Sigmoid colon (tissue), 7 donors: ENCODE data around the gene WSB2. TPM values are rescaled to one million over a fixed set of nuclear protein-coding genes. Genes with fewer than 3 reads are reported as not detected.

Experiments
- DNase-seq: peaks from one replicate; pipeline ENCODE4 v3.0.0-alpha.2; 2019
- H3K27ac ChIP-seq, 4 donors: fragments of 200-600 bp; sonication (generic); one replicate each; pipeline ENCODE4 v1.5.1; 2016 to 2019; ENCODE audit warnings: mild to moderate bottlenecking in 1 of 4
- H3K27me3 ChIP-seq, 3 donors: fragments of 200-600 bp; sonication (generic); one replicate each; pipeline ENCODE4 v1.5.1; 2019; ENCODE audit warnings: mild to moderate bottlenecking in 1 of 3
- H3K36me3 ChIP-seq, 4 donors: fragments of 200-600 bp; sonication (generic); one replicate each; pipeline ENCODE4 v1.5.1; 2016 to 2019
- H3K4me1 ChIP-seq, 4 donors: fragments of 200-600 bp; sonication (generic); one replicate each; pipeline ENCODE4 v1.5.1; 2017 to 2019
- H3K4me3 ChIP-seq, 4 donors: fragments of 200-600 bp; sonication (generic); one replicate each; pipeline ENCODE4 v1.5.1; 2017 to 2019; ENCODE audit warnings: mild to moderate bottlenecking in 2 of 4, moderate library complexity in 1 of 4
- H3K9me3 ChIP-seq, 4 donors: fragments of 200-600 bp in 3 of 4; sonication (generic) in 3 of 4; one replicate each; pipeline versions ENCODE4 v1.5.1 to v1.6.1; 2013 to 2019
- EP300 ChIP-seq, 4 donors: sonication (generic); formaldehyde crosslinking; IDR thresholded peaks; one replicate each; pipeline ENCODE4 v1.6.1; 2017; ENCODE audit warnings: antibody characterized with exemption in 4 of 4
- POLR2A ChIP-seq, 2 donors: fragments of 450-650 bp; IDR thresholded peaks; one replicate each; pipeline ENCODE4 v1.6.1; 2016; ENCODE audit warnings: antibody characterized with exemption in 2 of 2, mild to moderate bottlenecking in 2 of 2, moderate library complexity in 2 of 2
- POLR2AphosphoS5 ChIP-seq, 4 donors: sonication (generic); formaldehyde crosslinking; IDR thresholded peaks; one replicate each; pipeline ENCODE4 v1.6.1; 2017; ENCODE audit warnings: antibody characterized with exemption in 4 of 4
- WGBS, 2 donors: extraction: QIAGEN DNeasy Blood & Tissue Kit; methylation state at CpG; one replicate each; pipeline ENCODE4 v1.1.7; 2013; 5-methylcytosine and 5-hydroxymethylcytosine counted together
- intact Hi-C: fragments of 100-400 bp; cut with DNase I; formaldehyde crosslinking; loops from one replicate; pipeline ENCODE4 v1.15.1; 2023
- polyA plus RNA-seq, 3 donors: library from polyadenylated mRNA; stranded (reverse); fragments of 200-250 nt; gene quantifications; one replicate each; pipeline ENCODE4 v1.2.3, GENCODE V29; 2013
- total RNA-seq, 4 donors: library from RNA; depleted of rRNA; stranded (reverse); fragments of >200 nt; gene quantifications; one replicate each; pipeline ENCODE4 v1.1.0, GENCODE V29; 2016
- TF ChIP-seq, protein P1 (sequence below), 4 experiments: fragments of 450-650 bp in 3 of 4; fragments of 200-600 bp in 1 of 4; IDR thresholded peaks; one replicate each; pipeline ENCODE4 v1.5.1; 2016 to 2019; ENCODE audit warnings: antibody characterized with exemption in 4 of 4, mild to moderate bottlenecking in 3 of 4, moderate library complexity in 2 of 4
- donor health status: healthy with polysubstance abuse.
- donor health status: Bipolar disorder and iron deficiency.
- donor health status: healthy.

WSB2 gene
- total and polyA plus RNA-seq, 7 donors = 50.2 to 160 (median 60.3) TPM

DNA sequence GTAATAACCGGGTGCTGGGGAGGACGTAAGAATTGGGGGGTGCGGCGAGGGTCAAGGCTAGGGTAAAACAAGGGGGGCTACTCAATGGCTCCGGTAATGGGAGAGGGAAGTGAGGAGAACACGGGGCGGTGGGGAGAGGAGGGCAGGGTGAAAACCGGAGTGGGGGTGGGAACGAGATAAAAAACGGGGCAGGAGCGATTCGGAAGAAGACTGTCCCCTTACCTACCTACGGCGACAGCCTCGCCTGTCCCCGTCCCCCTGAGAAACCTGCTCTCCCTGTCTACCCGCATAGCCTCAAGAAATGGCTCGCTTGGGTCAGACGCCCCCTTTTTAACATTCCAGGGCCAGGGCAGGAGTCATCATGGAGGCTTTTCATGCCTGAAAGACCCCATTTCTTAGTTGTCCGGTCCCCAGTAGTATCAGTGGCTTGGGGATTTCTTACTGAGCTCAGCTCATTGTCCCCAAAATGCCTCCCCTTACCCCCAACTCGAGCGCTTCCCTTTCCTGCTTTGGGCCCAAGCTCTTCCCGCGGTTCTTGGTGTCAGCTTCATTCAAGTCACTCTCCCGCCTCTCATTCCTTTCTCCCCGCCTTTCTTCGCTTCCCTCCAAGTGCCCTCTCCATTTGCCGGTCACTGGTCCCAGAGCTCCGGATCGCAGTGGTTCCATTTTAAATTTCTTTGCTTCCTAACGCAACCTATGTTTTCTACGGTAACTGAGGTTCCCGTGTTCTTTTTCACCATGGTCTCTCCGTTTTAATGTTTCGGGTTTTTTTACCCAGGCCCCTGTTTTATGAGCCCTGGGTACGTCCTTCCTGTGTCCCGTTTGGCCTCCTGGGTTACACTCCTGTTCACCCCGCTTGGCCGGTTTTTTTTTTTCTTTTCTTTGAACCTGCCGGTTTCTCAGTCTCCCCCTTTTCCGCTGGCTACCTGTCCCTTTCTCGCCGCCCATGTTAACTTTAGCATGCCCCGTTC lies 1.2 kb upstream of the WSB2 start:
- peak; percentile 78 for DNase-seq
- Histone ChIP-seq H3K27ac (peak overlapping the region; percentile 94 to 98 (median 98)), H3K27me3 (no peaks in the 10 kb centered on the region), H3K36me3 (no peaks in the 10 kb centered on the region), H3K4me3 (peak overlapping the region; percentile 81 to 89 (median 84)), H3K4me1 (peaks cover 0 to 36% (median 23%) of the 10 kb centered on the region in 4 donors), H3K9me3 (no peaks in the 10 kb centered on the region)
- TF ChIP-seq POLR2AphosphoS5 (IDR thresholded peaks at IDR 0.05) = peak in 2 of 4 donors; percentile 44 to 45
- TF ChIP-seq, protein P1, sequence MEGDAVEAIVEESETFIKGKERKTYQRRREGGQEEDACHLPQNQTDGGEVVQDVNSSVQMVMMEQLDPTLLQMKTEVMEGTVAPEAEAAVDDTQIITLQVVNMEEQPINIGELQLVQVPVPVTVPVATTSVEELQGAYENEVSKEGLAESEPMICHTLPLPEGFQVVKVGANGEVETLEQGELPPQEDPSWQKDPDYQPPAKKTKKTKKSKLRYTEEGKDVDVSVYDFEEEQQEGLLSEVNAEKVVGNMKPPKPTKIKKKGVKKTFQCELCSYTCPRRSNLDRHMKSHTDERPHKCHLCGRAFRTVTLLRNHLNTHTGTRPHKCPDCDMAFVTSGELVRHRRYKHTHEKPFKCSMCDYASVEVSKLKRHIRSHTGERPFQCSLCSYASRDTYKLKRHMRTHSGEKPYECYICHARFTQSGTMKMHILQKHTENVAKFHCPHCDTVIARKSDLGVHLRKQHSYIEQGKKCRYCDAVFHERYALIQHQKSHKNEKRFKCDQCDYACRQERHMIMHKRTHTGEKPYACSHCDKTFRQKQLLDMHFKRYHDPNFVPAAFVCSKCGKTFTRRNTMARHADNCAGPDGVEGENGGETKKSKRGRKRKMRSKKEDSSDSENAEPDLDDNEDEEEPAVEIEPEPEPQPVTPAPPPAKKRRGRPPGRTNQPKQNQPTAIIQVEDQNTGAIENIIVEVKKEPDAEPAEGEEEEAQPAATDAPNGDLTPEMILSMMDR (IDR thresholded peaks at IDR 0.05) = no peak
- intact Hi-C loops = loop anchor here (1.0 to 10.0 kb wide), 6 partner anchors 41 to 473 kb away; partner anchors contain the start of genes RFC5 and TAOK3
- 1% methylated on average over 44 of the region's 44 CpGs for WGBS, 2 donors

DNA sequence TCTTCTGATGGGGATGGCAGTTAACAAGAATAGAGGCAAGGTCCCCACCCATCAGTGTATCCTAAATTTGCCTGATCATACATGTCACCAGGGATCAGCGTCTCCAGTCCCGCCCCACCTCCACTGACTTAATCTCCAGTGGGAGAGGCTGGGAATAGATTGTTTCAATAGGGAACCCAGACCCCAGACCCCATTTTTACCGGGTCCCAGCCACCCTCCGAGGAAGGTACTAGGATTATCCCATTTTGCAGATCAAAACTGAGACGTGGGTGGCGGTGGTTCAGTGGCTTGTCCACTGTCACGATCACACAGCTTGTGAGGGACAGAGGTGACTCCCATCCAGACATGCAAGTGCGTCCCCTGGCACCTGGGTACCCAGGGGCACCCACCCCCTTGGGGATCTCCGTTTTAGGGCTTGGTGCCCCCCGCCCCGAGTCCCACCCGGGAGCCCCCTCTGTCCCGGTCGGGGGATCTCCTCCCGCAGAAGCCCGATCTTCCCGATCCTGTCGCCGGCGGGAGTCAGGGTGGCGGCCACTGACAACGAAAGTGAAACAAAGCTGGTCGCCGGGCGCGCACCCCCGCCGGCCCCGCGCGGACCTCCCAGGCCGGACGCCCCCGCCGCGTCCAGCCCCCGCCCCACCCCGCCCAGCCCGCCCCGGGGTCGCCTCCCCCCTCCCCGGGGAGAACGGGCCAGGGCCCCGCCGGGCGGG lies 523 bp downstream of the WSB2 start:
- Histone ChIP-seq H3K9me3 (no peaks in the 10 kb centered on the region), H3K27me3 (no peaks in the 10 kb centered on the region), H3K4me1 (peaks cover 0 to 44% (median 32%) of the 10 kb centered on the region in 4 donors), H3K36me3 (no peaks in the 10 kb centered on the region), H3K27ac (peak overlapping the region; percentile 94 to 98 (median 98)), H3K4me3 (peak overlapping the region; percentile 81 to 89 (median 84))
- 1 to 2% methylated on average over 46 of the region's 46 CpGs for WGBS, 2 donors
- intact Hi-C loops = loop anchor here (1.0 to 10.0 kb wide), 5 partner anchors 44 to 474 kb away; partner anchors contain the start of genes RFC5 and TAOK3
- DNase-seq = peak; percentile 78
- TF ChIP-seq POLR2A (IDR thresholded peaks at IDR 0.05) (no peak), POLR2AphosphoS5 (IDR thresholded peaks at IDR 0.05) (no peak), EP300 (IDR thresholded peaks at IDR 0.05) (no peak)
- TF ChIP-seq, protein P1 (IDR thresholded peaks at IDR 0.05) = no peak

DNA sequence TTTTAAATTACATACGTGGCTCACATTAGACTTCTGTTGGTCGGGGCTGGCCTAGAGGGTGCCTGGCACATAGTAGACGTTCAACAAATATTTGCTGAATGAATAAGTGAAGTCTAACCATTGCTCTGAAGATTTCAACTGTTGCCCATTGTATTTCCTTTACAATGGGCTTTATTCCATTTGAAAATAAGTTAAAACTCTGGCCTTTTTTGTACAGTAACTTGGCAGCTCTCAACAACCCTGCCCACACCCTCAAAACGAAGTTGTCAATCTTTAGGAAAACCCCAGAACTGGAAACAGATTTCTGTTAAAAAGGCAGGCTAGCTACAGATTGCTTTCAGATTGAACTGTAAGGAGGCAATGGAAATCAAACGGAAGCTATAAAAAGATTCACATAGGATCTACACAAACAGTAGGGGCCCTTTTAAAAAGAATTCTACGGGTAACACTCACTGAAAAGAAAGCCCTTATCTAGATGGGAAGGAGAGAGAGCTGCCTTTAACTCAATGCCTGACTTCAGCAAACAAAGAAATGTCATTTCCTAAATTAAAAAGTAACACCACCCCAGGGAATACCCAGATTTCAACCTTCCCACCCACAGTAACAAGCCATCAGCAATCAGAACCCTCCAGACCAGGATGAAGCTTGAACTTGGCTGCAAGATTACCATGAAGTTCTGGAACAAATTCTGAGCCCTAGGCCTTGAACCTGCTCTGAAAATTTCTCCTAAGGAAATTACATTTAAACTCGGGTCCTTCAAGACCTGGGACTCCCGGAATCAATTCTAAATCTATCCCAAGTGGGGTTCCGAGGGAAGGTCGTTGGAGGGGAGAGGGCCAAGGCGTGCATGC lies 1.4 kb downstream of the WSB2 start:
- TF ChIP-seq POLR2AphosphoS5 (IDR thresholded peaks at IDR 0.05) (peak in 2 of 4 donors; percentile 14 to 28), POLR2A (IDR thresholded peaks at IDR 0.05) (no peak)
- peak overlapping the region; percentile 81 to 89 (median 84) for H3K4me3 ChIP-seq
- no peaks in the 10 kb centered on the region for H3K9me3 ChIP-seq
- peaks cover 0 to 44% (median 32%) of the 10 kb centered on the region in 4 donors for H3K4me1 ChIP-seq
- DNase-seq = no peak
- H3K27ac ChIP-seq = peak overlapping the region; percentile 94 to 98 (median 98)
- no peaks in the 10 kb centered on the region for H3K27me3 ChIP-seq
- no peaks in the 10 kb centered on the region for H3K36me3 ChIP-seq
- intact Hi-C loops = loop anchor here (5.0 to 10.0 kb wide), 4 partner anchors 63 to 475 kb away; partner anchors contain the start of gene TAOK3
- 11 to 36% methylated on average over 11 of the region's 11 CpGs for WGBS, 2 donors

DNA sequence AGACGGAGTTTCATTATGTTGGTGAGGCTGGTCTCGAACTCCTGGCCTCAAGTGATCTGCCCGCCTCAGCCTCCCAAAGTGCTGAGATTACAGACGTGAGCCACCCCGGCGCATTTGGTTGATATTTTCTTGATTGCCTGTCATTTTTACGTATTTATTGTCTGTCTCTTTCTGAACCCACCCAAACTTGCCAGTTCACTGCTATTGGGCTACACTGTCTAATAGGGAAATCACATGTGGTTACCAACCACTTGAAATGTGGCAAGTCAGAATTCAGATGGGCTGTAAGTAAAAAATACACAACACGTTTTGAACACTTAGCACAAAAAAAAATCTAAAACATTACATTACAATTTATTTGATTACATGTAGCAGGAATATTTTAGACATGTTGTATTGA lies 2.1 kb downstream of the WSB2 start:
- no peak overlapping the region for H3K4me3 ChIP-seq
- TF ChIP-seq, protein P1 (IDR thresholded peaks at IDR 0.05) = no peak
- no peak for TF ChIP-seq POLR2A (IDR thresholded peaks at IDR 0.05)
- intact Hi-C loops = no loop called here

More for the DNA sequence above, 2.1 kb downstream of the WSB2 start:
- Histone ChIP-seq H3K27me3 (no peaks in the 10 kb centered on the region), H3K4me1 (peaks cover 0 to 38% (median 32%) of the 10 kb centered on the region in 4 donors), H3K36me3 (no peaks in the 10 kb centered on the region), H3K9me3 (no peaks in the 10 kb centered on the region), H3K27ac (peak overlapping the region; percentile 94 to 98 (median 98))
- 91% methylated on average over 8 of the region's 8 CpGs for WGBS, 2 donors
- no peak for DNase-seq
